ENCODE data around the gene FSIP1.

FSIP1 gene

DNA sequence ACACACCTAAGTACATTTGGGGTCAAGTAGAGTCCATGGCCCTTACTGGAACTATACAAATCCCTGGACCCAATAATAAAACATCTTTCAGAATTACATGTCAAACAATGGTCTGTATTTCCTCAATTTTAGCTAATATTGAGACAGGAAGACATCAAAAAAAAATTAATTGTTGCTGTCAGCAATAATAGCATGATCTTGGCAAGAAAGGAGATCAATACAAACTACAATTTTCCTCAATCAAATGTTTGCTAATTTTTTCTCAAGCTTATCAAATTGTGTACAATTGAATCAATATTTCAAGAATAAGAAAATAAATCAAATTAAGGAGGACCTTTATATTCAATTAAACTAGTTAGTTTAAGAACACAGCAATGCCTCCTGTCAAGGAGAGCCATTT, 62.6 kb downstream of the FSIP1 start:
- DNase-seq (ENCODE audit: low read depth) = no peak

DNA sequence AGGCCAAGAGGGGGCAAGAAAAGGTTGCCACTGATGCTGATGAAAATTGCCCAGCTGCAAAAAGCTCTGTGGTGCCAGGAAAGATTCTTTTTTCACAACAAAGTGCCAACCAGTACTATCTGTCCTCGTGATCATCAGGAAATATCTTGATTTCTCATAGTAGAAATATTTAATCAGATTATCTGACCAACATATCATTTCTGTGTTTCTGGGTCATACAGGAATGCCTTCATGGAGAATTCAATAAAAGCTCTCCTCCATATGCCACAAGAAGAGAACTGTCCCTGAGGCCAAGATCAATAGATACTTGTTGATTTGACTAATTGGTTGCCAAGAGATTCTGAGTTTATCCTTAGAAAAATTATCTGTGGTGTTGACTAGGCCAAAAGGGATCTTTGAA, 63.5 kb downstream of the FSIP1 start:
- no peak for DNase-seq (ENCODE audit: low read depth)

DNA sequence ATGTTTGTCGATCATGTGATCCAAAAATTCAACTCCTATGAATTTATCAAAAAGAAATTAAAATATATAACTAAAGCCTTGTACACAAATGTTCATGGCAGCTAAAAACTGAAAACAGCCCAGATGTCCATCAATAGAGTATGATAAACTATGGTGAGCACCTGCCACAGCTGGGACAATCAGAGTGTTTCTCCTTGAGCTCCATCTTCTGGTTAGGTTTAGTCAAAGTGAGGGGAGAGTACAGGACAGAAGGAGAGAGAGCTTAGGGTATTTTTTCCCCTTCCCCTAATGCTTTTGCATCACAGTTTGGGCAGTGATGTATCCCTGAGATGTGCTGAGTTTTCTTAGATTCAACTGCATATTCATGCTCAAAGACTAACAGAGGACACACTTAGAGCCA, 65.5 kb downstream of the FSIP1 start:
- DNase-seq (ENCODE audit: low read depth) = no peak

DNA sequence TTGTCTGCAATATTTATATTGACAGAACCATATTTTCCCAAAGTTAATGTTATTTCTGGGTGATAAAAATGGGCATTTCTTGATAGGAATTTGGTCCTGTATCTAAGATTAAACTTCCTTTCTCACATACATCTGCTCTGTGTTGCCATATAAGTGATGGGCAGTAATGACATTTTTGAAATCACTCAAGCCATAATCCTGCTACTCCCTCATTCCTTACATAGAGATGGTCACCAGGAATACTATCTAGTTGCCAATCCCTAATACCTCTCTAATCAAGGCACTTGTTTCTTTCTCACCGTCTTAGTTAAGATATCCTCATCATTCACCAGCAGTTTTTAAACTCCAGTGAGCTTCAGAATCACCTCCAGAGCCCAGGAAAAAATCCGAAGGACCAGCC, 68.4 kb downstream of the FSIP1 start:
- DNase-seq (ENCODE audit: low read depth) = no peak

DNA sequence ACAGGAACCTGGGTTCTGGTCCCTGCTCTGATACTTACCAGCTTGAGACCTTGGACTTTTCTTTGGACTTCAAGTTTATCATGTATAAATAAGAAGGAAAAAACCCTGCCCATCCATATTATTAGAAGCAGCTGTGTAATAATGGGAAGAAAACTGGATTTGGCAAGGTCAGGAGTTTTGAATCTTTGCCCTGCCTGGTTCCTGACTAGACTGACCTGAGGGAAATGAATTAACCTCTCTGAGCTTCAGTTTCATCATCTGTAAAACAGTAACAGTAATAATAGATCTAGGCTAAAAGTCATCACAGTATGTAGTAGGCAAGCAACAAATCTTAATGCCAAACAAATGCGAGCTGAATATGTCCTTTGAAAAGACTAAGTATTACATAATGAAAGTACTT, 68.8 kb downstream of the FSIP1 start:
- no peak for DNase-seq (ENCODE audit: low read depth)

DNA sequence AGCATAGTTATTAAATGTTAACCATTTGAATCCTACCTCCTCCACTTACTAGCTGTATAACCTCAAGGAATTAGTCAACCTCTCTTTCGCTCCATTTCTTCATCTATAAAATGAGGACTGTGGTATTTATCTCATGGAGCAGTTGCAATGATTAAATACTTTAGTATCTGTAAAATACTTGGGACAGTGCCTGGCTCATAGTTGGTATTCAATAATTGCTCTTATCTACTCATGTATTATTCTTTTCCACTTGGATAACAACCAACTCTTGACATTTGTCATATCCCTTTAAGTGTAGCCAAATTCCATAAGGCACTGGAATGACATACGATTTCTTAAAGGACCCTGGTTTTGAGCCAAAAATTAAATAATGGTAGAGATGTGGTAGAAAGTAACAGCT, 72.0 kb downstream of the FSIP1 start:
- DNase-seq (ENCODE audit: low read depth) = no peak

DNA sequence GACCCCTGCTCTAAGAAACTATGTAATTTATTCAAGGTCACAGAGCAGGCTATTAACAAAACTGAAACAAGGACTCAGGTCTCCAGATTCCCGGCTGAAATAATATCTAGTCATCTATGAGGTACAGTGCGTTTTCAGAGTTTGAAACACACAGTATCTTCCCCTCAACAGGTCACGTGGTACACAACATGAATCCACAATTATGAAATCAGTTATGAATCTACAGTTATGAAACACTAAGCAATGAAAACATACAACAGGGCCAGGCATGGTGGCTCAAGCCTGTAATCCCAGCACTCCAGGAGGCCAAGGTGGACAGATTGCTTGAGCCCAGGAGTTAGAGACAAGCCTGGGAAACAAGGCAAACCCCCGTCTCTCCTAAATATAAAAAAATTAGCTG, 72.7 kb downstream of the FSIP1 start:
- no peak for DNase-seq (ENCODE audit: low read depth)

DNA sequence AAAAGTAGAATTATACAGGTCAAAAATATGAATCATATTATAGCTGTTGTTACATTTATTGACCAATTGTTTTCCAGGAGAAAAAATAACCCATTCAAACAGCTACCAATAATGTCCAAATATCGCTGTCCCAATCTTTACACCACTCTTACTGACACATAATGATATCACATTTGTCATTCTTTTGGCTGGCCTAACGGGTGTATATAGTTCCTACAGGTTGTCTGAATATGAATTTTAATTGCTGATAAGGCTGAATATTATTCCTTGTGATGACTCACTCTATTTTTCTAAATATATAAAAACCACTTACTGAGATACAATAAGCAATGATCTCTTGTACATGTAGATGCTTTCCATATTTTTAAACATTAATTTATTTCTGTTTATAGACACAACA, 76.4 kb downstream of the FSIP1 start:
- no peak for DNase-seq (ENCODE audit: low read depth)

DNA sequence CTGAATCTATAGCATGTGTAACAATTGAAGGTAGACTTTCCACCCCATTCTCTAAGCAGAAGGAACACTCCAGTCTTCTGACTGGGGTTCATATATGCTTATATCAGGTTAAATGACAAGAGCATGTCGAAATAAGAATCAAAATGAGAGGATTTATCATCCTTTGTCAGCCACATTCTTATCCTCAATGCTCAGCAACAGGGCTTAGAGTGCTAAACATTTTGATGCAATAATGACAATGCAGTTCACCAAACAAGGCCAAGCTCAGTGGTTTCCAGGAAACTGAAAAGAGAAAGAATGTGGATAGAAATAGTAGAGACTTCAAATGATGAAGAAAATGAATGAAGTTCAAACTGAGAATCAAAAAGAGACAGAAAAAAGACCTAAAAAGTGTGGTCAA, 78.0 kb downstream of the FSIP1 start:
- no peak for DNase-seq (ENCODE audit: low read depth)

DNA sequence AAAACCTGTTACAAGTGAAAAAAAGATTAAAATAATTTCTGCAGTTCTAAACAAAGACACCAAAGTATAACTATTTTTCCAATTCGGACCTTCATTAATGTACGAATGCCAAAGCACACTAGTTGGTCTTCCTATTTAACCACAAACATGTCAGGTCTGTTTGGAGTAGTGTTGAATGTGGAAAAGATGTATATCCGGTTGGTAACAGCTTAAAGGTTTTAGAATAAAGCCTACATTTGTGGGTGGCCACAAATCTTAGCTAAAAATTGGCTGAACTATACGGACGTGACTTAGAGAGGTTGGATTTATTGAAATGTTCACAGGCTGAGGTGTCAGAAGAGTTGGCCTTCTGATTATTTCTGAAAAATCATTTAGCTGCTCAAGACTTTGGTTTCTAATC, 78.4 kb downstream of the FSIP1 start:
- DNase-seq (ENCODE audit: low read depth) = no peak

DNA sequence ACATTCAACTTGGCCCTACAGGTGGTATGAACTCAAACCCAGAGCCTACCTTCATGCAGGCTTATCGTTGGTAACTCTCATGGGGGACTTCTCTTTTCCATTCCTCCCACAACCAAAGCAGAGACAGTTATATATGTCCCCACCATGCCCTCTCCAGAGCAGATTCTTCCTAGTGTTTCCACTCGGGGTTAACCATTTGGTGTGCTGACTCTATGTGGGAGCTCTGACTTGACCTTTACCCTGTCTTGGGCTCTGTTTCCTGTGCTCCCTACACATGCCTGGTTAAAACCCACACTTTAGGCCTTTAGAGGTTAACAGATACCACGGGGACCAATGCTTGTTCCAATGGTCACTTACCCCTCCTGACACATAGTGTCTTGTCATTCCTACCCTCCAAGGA, 80.7 kb downstream of the FSIP1 start:
- no peak for DNase-seq (ENCODE audit: low read depth)

DNA sequence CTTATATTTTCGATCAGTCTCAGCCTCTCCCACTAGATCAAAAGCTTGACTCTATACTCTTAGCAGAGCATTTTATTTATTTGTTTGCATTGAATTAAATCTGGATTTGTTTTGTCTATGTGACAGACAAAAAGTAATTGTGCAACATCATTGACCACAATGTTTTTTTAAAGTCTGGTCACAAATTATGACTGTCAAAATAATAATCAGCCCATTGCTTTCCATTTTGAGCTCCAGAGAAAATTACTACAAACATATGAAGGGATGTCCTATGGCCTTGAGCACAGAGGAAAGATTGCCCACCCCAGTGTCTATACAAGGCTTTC, 82.3 kb downstream of the FSIP1 start:
- no peak for DNase-seq (ENCODE audit: low read depth)

DNA sequence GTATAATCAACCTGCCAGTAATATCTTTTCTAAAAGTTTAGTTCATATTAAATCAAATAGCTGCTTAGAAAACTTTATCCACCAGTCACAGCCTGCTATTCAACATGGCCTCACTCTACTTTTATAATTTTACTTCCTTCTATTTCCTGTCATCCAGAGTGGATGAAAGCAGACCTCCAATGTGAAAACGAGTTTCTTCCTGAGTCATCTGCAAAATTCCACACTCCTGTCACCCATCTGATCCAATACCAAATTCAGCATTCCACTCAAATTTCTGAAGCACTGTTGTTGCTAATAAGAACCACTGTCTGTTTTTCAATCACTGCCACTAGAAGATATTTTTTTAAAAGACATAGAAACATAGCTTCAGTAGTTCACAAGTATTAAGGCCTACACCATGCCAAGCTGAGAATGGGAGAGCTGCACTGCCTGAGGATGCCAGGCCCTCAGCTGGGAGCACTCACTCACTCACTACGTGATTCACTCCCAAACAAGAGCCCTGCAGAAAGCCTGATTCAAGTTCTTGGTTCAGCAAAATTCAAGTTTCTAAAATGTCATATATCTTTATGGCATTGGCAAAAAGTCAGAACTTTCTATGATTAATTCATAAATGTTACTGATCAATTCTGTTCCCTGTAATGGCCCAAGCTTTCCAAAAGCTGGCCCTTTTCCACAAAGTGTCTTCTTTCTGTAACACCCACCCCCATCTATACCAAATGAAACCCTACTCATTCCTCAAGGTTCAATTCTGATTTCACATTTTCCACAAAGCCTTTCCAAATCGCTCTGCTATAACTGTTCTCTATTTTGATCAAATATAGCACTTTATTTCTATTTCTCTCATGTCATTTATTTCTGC, 82.9 kb downstream of the FSIP1 start:
- no peak for DNase-seq (ENCODE audit: low read depth)

DNA sequence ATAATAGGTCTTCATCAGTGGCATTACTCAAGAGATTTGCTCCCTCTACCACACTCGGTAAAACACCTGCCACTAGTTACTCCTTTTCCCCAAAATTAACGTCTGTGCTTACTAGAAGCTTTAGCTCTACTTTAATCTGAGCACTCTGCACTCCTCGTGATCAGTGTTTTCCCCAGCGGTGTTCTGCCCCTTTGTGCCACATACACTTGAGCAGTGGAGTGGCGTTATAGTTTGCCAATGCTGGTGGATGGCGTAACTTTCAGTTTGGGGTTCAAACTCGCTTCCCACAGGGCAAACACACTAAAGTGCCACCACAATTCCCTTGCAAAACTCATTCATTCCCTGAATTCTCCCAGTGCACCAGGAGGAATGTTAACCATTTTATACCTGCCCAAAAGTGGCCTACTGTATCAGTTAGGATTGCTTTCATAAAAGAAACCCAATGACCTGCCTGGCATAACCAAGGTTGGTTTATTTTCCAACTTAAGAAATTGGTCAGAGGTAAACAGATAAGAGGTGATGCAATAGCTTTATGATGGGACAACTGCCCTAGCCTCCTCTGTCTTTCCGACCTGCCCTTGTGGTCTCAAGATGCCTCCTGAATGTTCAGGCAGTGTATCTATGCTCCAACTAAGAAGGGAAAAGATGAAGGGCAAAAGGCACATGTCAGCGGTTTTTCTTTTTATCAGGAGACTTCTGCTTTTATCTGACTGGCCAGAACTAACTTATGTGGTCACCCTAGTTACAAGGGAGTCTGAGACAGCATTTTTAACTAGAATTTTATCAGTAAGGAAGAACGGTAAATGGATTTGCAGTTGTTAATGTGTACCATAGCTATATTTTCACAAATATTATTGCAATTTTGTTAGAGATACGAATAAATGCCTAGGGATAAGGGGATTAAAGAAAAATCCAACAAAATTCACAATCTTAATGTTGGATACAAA, 83.9 kb downstream of the FSIP1 start:
- no peak for DNase-seq (ENCODE audit: low read depth)

DNA sequence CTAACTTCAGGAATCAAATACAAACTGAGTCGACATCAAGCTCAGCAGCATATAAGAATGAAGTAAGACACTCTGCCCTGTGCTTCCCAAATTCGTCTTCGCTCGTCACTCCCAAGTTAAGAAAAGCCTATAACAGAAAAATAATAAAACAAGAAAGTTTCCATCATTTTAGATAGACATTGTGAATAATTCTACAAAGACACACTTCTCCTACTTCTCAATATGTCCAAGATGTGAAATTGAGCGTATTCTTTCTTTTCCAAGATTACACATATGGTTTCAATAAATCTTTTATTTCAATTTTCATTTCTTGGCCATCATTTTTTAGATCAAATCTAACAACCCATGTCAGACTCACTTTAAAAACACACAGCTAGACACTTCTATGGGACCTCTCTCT, 85.1 kb downstream of the FSIP1 start:
- no peak for DNase-seq (ENCODE audit: low read depth)

DNA sequence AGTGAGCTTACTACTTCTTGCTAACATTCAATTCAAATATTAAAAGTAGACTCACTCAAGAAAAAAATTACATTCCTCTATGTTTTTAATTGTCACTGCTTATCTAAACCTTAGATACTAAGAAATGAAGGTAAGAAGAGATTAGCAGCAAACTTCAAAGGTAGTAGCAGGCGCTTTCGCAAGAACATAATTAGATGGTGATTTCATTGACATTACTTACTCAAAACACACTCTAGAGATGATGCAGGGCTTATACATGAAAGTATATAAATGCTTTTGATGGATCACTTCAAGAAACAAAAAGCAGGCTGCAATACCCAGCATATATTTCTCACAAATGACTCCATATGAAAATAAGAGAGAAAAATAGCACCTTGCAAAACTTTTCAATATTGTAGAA, 86.8 kb downstream of the FSIP1 start:
- DNase-seq (ENCODE audit: low read depth) = no peak

DNA sequence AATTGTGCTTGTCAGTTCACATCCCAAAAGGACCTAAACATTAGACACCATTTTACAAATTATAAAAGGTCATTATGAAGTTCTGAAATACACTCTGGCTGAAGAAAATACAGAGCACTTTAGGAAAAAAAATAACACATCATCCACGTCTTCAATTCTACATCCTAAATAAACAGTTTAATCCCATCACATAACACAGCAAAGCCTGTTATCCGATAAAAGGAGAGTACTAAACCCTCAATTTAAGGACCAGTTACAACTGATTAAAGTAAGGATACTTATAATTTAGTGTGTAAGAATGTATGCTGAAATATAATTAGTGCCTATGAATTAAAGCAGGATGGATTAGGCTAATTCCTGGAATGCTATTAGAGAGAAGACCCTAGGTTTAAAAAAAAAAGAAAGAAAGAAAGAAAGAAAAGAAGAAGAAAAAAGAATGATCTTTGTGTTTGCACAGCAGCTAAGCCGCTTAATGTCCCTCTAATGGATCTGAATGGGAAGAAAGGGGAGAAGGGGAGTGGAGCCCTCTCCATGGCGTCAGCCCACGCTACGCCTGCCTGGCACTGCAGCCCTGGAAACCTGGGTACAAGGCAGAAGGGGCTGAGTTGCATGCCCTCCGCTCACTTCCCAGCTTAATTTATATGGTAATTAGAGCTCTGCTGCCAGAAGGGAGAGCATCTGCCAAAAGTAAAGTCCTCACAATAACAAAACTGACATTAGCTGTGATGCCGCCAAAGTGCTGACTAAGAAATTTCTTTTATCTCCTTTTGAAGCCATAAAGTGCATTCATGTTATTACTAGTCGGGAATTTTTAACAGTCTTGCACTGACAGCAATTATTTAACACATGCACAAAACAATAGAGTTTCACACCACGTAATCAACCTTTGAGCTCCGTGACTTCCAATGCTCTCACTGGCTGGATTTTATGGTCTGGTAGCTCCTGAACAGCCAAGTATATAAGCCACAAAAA, 90.0 kb downstream of the FSIP1 start:
- no peak for DNase-seq (ENCODE audit: low read depth)

DNA sequence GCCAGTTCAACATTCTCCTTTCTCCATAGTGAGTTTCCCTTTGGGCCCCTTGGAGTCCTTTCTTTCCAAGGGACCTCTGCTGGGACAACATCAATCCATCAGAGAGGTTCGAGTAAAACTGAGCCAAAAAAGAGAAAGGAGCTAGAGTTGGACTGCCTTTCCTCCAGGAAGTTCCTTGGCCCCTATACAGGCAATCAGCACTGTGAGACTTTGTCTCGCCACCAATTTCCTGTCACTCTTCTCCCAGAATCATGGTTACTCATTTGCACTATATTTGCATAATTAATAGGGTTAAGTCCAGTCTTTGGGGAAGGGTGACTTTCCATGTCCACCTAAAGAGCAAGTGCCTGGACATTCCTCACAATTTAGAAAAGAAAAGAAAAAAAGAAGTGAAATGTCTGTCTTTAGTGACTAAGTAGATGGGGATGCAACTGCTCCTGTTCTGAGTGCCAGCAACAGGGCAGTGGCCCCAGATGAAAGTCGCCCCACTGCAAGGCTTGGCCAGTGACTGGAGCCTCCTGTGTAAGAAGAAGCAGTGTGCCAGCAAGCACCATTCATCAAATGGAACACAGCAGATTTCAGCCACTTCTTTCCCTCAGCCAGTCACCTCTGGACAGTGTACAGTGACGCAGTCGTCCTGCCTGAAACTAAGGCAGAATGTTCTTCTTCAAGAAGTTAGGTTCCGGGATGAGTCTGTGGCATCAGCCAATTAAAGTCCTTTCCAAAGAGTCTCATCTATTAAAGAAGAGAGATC, 91.6 kb downstream of the FSIP1 start:
- no peak for DNase-seq (ENCODE audit: low read depth)

DNA sequence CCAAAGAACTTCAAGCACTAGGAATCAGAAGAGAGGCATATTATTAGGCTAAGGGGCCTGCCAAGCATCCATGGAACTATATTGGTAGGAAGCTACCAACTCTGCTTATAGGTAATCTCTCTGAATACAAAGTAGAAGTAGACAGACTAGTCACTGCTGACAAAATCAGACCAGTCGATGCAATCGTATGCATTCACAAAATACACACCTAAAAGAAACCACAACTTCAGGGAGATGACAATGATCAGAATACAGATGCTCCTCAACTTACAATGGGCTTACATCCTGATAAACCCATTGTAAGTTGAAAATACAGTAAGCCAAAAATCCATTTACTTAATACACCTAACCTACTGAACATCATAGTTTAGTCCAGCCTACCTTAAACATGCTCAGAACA, 94.7 kb downstream of the FSIP1 start:
- DNase-seq (ENCODE audit: low read depth) = no peak

DNA sequence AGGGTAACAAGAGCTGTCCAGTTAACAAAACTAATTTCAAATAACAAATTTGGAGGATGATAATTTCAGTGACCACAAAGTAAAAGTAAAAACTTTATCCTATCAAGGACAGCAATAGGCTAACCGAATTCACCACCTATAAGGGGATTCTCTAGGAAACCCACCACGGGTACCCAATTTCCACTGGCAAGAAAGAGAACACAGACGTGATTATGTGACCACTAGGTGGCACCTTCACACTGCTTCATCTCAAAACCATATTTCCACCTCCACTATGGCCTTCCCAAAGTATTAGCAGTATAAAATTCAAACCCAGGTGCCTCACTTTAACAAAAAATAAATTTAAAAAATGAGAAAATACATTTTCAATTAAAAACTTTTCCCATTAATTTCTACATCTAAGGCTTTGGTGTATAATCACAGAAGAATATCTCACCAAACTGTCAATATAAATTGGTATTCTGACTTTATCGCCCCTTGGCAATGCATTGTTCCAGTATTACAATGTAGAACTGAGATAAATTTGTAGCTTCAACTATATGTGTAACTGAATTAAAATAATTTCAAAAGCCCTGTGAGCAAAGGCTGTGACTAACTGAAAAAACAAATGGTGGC, 96.5 kb downstream of the FSIP1 start:
- no peak for DNase-seq (ENCODE audit: low read depth)

DNA sequence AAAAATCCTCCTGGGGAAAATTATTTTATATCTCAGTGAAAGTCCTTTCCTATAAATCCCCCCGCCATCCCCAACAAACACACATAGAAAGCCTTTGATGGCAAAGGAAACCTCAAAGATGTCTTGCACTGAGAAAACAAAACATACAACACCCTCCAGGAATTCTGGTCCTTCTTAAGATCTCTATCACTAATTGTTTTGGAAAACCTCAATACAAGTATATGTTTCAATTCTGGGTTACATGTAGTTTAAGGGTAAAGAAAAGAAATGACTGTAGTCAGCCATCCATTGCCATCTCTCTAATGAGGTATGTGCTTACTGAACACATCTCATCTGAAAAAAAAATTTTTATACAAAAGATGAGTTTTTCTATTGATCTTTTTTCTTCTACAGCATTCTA, 97.3 kb downstream of the FSIP1 start:
- no peak for DNase-seq (ENCODE audit: low read depth)

Measured in non-pigmented ciliary epithelial cell (primary cell).